CD4-positive, alpha-beta T cell treated with Interleukin-6 at 100 ng/mL for 8 hours (primary cell): ENCODE data around the gene RALGDS.

ENCODE experiments used
- DNase-seq: peaks from one replicate; pipeline ENCODE4 v3.0.0-alpha.2; 2020; ENCODE audit warnings: mixed read lengths, low spot score

The RALGDS gene

DNA sequence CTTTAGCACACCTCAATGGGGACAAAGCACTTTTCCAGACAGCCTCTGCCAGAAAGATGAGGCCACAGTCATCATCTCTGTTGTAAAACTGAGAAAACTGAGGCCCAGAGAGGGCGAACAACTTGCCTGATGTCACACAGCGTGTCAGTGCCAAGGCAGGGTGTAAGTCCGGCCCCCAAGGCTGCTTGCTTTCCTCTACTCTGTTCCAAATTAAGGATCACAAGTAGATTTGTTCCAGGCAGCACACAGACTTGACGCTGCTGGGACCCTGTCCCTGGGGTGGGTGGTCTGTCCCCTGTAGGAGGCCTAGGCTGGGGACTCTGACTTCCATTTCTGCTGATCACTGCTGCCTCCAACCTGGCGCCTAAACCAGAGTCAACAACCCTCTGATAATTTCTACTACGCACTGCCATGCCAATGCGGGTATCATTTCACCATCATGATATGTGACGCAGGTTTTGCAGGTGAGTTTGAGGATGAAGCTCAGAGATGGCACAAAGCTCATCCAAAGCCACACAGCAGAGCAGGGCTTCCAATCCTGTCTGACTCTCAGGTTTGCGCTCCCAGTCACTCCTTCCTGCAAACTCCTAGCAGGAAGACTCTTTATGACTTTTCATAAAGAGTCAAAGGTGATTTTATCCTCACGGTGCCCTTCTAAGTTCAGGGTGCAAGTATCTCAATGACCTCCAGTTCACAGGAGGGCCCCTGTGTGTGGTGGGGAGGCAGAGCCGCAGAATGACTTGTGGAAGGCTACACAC is 13.5 kb upstream of the RALGDS start:
- DNase-seq: no peak

DNA sequence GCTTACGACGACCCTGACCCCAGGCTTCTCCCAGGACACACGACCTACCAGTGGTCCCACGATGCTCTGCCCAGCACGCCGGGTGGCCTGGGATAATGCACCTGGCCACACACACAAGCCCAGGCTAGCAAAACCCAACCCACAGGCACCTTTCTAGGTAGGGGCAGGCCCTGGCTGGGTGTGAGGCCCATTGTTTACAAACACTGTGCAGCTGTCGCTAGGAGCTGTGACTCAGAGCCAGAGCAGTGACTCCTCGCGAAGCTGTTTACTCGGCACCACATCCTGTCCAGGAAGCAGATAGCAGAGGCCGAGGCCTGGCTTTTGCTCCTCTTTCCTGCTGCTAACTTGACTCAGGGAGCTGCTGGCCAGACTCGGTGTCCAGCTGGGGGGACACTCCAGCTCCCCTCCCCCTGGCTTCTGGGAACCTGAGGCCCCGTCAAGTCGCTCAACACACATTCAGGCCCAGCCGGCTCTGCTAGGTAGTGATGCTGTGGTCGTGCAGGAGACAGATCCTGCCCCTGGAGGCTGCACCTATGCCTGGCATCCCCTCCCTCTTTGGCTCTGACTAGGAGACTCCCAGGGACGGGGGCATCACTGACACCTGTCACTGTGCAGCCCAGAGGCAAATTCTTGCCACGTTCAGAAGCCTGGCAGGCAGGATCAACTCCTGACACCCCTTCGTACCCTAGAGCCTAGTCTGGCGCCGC is 12.8 kb upstream of the RALGDS start:
- DNase-seq: peak; percentile 93

DNA sequence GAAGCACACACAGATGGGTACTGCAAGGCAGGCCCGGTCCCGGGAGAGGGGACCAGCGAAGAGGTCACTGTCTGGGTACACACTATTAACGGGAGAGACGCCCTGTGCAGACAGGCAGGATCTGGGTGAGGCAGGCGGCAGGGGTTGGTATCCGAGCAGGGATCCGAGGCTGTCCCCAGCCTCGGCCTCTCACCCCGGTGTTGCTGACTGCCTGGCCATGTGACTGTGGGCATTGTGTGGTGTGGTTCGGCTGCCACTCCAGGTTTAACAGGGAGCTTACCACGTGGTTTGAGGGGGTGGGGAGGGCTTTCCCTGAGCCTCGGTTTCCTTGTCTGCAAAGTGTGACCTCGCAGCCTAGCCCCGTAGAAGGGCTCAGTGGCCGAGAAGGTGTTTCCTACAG is 11.1 kb upstream of the RALGDS start:
- no peak for DNase-seq

DNA sequence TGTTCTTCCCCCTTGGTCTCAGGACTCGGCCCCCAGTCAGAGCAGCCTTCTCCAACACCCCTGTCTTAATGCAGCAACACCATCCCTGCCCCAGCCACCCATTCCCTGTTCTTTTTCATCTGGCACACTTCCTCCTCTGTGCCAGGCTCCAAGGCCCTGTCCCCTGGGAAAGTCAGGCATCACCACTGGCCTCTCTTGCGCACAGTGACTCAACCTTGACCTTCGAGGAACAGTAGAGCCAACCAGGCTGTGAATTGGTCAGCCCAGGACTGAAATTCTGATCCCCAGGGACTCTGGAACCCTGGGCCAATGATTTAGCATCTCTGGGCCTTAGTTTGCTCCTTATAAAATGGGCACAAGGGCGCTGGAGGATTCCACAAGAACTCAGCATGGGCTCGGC is 10.5 kb upstream of the RALGDS start:
- no peak for DNase-seq

DNA sequence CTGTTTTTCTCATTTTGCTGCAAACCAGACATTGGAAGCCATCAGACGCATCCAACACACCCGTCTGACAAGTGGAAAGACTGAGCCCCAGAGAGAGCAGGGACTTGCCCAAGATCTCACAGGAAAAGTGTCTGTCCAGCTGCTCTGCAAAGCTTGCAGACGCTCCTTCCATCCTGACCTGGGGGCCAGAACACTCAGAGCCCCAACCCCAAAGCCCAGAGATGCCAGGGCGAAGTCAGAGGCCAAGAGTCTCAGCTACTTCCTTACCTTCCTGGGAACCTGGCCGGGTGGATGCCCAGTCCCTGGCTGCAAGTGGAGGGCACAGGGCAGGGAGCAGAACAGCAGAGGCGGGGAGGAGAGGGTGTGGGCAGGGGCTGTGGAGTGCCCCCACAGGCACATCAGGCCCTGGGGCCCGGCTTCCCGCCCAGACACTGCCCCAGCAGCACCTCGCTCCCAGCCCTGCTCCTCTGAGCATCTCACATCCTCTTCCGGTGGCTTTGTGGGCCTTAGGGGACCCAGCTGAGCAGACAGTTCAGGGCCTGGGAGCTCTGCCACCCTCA is 9.7 kb upstream of the RALGDS start:
- peak; percentile 75 for DNase-seq

DNA sequence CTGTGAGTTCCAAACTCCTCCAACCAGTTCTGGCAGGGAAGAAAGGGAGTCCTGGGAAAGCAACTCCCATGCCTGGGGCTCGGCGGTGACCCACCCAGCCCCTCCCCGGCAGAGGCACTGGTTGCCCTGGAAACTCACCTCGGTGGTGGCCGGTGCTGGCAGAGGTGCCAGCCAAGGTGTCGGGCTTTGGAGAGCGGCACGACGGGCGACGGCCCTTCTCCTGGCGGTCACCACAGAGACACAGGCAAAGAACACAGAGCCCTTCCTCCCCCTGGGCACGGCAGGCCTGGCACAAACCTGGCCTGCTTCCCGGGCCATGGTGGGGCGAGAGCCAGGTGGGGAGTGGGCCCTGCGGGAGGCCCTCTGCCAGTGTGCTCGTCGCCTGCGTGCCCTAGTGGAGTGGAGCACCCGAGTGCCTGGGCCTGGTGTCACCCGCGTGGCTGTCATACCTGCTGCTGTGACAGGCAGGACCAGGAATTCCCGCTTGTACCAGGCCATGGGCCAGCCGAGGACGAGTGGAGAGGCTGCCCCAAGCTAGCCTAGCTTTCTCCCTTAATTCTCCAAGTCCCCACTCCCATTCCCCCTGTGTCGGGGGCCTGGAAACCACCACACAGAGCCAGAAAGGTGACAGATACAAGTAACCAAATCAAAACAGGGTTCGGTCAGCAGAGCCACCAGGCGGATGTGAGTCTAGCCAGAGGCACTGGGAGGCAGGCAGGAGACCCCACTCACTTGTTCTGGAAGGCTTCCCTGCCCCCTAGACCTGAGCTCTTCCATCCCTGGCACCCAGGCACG is 8.2 kb upstream of the RALGDS start:
- DNase-seq: no peak

DNA sequence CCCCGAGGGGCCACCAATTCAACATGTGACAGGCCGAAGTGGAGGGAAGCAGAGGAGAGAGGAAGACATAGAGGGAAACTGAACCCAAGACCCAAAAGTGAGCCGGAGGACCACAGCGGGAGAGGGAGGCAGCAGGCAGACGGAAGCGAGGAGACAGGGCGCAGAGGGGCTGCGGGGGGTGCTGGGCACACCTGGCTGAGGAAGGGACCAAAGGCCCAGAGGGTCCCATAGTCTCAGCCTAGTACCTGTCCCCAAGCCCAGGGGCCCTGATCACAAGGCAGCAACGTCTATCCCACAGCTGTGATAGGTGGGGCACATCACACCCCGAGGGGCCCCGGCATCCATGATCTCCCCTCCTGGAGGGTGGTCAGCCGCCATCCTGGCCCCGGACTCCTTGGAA is 7.1 kb upstream of the RALGDS start:
- no peak for DNase-seq

DNA sequence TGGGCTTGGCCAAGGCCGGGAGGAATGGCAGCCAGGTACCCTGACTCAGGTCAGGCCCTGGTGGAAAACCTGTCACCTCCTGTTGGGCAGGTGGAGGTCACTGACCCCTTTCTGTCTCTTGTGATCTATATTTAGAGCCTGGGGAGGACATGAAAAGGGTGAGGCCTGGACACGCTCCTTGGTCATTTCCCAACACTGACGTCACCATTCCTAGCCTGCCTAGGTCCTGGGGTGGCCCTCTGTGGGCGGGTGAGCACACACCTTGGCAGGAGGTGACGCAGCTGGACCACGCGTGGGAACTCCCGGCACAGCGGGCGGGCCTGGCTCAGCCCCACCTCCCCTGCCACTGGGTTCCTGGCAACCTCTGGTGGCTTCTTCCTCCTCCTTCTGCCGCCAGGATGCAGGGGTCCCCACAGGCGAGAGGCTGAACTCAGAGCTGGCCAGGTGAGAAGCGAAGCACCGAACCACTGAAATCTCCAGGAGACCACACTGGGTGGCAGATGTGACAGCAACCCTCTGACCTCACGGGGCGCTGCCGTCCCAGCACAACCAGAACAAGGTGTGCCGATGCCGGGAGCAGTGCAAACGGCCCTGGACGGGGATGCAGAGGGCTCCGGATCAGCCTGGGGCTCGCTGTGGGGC is 6.4 kb upstream of the RALGDS start:
- DNase-seq: peak; percentile 49

DNA sequence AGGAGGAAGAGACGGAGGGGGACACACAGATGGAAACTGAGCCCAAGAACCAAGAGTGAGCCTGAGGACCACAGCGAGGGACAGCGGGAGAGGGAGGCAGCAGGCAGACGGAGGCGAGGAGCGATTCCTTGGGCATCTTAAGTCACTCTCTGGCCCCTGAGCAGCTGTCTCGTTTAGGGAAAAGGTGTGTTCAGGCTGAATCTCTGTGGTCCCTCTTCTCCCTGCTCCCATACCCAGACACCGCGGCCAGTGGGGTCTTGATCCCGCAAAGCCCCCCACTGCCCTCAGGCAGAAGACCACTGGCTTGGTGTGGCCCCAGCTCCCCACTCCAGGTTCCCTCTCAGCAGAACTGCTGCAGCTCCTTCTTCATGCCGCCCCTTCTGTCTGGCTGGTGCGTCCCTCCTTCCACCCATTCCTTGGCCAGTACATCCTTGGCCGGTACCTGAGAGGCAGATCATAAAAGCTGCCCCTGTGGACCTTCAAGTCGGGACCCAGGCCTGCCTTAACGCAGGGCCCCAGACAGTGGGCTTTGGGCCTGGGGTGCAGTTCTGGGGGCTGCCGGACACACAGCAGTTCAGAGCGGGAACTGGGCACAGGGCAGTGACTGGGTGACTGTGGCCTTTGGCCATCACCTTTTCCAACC is 5.8 kb upstream of the RALGDS start:
- DNase-seq: no peak

DNA sequence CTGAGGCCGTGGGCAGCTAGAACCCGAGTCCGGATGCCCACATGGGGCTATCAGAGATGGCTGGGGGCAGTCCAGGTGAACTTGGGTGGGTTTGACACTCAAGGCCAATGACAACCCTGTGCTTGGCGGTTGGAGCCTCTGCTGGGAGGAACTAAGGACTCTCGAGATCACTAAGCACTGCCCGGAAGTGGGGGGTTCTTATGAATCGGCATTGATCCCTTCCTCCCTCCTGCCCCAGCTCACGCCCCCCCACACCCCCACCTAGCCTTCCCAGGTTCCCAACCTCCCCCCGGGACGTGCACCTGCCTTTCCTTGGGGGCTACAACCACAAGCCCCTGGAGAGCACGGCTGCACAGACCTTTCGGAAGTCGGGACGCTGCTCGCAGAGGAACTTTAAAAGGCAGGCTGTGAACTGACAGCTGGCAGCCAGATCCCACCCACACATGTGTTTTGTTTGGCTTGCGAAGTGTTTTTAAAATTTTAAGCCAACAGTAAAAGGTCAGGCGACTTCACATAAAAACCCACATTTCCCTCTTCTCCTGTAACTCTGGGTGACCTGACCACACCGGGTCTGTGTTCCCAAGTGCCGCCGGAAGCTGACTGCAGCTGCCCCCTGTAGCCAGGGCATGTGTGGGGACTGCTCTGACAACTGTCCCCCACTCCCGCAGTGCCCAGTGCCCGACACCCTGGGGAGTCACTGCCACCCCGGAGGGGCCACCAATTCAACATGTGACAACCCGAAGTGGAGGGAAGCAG is 5.1 kb upstream of the RALGDS start:
- no peak for DNase-seq

DNA sequence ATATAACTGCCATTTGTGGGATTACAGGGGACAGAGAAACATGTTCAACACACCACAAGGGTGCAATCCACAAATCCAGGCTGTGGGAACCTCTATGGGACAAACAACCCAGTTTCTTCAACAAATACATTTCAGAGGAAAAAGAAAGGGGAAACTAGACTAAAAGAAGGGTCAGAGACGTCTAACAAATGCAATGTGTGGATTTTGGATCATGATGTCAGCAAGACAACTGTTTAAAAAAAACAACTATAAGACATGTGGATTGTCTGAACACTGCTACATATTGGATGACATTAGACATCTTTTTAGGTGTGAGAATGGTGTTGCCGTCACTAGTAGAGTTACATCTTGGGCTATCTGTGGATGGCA is 3.9 kb upstream of the RALGDS start:
- DNase-seq: no peak

DNA sequence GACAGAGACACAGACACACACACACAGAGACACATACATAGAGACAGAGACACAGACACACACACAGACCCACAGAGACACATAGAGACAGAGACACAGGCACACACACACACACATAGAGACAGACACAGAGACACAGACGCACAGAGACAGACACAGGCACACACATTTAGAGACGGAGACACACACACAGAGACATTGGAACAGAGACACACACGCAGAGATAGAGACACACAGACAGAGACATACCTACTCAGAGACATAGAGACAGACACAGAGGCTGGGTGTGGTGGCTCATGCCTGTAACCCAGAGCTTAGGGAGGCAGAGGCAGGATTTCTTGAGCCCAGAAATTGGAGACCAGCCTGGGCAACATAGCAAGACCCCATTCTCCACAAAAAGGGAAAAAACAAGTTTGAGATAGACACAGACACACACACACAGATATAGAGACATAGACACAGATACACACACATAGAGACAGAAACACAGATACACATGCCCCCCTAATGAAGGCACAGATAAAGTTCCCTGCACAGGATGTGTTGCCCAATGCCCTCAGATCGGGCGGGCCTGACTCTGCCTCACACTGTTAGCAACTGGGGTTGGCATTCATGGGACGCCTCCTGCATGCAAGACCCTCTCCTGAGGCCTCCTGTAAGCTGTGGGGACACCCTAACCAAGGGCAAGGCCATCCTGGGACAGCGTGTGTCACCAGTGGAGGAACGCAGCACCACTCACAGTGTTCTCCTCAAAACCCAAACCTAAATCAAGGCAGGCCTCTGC is 3.3 kb upstream of the RALGDS start:
- no peak for DNase-seq

DNA sequence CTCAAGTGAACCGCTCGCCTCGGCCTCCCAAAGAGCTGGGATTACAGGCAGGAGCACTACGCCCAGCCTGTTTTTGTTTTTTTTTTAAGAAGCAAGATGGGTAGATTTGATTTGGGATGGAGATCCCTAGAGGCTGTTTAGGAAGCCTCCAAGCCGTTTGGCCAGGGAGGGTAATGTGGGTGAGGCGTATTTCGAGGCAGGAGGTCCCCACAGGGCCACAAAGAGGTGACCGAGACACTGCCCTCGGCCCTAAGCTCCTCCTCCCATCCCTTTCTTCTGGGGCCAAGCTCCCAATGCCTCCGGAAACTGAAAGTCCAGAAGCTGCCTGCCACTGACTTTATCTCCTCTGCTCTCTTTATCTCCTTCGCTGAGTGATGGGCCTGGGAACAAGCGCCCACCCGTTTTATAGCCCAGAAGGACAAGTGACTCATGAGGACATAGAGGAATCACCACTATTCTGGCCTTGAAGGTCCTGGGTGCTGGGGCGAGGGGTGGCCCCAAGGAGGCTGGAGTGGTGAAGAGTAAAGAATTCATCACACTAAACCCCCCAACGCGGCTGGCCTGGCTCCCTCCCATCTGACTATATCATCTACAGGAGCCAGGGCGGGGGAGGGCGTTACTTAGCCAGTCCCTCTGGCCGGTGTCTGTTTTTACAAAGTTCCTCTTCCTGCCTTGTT is 2.0 kb upstream of the RALGDS start:
- no peak for DNase-seq

DNA sequence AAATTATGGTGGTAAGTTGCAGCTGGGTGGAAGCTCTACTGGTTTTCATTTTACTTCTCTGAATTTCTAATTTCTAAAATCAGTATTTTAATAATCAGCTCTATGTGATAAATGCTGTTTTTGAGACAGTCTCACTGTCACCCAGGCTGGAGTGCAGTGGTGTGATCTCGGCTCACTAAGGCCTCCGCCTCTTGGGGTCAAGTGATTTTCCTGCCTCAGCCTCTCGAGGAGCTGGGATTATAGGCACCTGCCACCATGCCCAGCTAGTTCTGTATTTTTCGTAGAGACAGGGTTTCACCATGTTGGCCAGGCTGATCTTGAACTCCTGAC is 1.5 kb upstream of the RALGDS start:
- no peak for DNase-seq

DNA sequence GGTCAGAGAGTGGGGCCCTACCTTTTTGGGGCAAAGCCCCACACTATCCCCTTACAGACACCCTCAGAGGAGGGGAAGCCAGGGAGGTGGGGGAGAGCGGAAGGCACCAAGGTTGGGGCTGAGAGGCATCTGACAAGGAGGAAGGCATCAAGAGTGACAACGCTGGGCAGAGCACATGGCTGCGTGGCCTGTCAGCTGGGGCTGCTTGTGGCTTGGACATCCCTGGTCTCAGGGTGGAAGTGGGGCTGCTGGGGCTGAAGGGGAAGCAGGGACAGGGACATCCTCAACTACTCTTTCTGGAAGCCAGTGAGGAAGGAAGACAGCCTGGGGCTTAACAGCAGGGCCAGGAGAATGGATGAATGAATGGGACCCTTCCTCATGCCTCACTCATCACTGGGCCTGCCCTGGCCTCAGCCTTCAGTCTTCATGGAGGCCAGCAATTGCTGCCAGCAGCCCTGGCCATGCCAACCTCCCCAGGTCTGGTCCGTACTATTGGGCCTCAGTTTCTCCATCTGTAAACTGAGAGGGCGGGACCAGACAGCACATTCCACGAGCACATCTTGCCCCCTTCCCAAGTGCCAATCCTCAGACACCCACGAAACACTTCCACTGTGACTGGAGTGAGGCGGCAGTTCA is 993 bp upstream of the RALGDS start:
- no peak for DNase-seq

DNA sequence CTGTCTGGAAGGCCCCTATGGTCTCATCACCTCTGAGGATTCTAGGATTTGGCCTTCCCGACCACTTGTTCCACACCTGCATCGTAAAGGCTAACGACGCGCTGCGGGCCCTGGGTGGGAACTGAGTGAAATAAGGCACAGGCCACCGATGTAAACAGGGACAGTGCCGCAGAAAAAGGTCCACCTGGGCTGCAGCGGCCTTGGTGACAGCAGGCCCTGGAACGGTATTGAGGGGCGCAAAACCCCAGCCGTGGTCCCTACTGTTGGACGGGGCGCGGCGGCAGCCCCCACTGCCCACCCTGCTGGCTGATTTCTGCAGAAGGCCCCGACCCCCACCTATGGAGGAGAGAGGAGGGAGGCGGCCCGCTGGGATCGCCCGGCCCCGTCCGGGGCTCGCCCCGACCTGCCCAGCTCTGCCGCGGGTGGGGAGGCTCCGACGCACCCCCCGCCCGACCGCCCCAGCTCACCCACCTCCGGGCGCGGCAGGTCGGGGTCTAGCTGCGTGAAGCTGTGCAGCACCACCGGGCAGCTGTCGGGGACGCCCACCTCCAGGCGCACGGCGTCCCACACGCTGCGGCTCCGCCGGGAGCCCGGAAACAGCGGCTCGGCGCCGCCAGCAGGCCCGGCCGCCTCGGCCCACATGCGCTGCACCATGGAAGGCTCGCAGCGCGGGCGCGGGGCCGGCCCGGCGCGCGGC is 391 bp downstream of the RALGDS start:
- DNase-seq: no peak

DNA sequence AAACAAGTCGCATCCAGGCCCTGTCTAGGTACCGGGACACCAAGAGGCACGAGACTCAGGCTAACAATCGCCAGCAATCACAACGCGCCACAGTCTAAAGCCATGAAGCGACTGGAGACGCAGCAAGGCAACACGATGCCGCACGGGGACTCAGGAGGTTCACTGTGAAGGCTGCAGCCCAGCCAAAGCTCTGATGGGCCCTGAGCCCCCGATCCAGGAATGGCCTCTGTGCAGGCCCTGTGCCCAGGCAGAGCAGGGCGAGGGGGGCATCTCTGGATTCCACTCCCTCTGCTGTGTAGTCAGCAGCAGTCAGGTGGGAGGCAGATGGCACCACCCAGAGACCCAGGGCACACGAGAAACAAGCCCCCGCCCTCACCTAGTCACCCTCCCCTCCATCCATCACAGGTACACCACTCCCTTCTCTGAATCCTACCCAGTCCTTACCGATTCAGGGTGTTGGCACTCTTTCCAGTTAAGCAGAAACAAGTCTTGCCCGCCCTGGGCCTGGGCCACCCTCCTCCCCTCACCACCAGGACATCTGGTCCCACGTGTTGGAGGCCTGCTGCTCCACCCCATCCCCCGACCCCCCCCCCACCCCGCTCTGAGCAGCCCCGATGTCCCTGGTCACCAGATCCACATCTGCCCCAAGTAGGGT is 1.1 kb downstream of the RALGDS start:
- no peak for DNase-seq
